Measurements from ENCODE around the gene SLC15A4.

- TF ChIP-seq EZH2 (IDR thresholded peaks at IDR 0.05; ENCODE audit: borderline replicate concordance, low read length) = no peak
- TF ChIP-seq, protein P1, sequence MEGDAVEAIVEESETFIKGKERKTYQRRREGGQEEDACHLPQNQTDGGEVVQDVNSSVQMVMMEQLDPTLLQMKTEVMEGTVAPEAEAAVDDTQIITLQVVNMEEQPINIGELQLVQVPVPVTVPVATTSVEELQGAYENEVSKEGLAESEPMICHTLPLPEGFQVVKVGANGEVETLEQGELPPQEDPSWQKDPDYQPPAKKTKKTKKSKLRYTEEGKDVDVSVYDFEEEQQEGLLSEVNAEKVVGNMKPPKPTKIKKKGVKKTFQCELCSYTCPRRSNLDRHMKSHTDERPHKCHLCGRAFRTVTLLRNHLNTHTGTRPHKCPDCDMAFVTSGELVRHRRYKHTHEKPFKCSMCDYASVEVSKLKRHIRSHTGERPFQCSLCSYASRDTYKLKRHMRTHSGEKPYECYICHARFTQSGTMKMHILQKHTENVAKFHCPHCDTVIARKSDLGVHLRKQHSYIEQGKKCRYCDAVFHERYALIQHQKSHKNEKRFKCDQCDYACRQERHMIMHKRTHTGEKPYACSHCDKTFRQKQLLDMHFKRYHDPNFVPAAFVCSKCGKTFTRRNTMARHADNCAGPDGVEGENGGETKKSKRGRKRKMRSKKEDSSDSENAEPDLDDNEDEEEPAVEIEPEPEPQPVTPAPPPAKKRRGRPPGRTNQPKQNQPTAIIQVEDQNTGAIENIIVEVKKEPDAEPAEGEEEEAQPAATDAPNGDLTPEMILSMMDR (conservative IDR thresholded peaks at IDR 0.05 in 1 of 2, IDR thresholded peaks at IDR 0.05 in 1 of 2; ENCODE audit: extremely low read depth in 1 of 2, insufficient read depth in 1 of 2, low read depth in 1 of 2, low read length in 2 of 2) = no peak
Measured at GRCh38 chr12:128795530-128796361, 28.0 kb downstream of the SLC15A4 start.

Measured in mammary epithelial cell (primary cell).